ACC112 (cell line): ENCODE data around the gene FAT1.
"Not testable (repeated sequence)": the region's sequence is repeated elsewhere in the genome, so short reads cannot be mapped to it uniquely, and the experiment has no call there.

Experiments used
- H2AFZ ChIP-seq: fragments of 200-600 bp; sonication (generic); one replicate; pipeline ENCODE4 v1.6.0; 2017; ENCODE audit warnings: antibody characterized with exemption, low read length; ENCODE audit not compliant: unreplicated experiment
- H3K27ac ChIP-seq: fragments of 200-600 bp; sonication (generic); 2 replicates; pipeline ENCODE4 v1.5.1; 2014; ENCODE audit warnings: low read depth, mild to moderate bottlenecking, antibody characterized with exemption, low read length, moderate library complexity
- H3K27me3 ChIP-seq: fragments of 200-600 bp; sonication (generic); 2 replicates; pipeline ENCODE4 v1.6.1; 2014; ENCODE audit warnings: mild to moderate bottlenecking, antibody characterized with exemption, low read length, moderate library complexity, mixed read lengths; ENCODE audit not compliant: insufficient read depth
- H3K36me3 ChIP-seq: fragments of 200-600 bp; sonication (generic); 2 replicates; pipeline ENCODE4 v1.6.1; 2016; ENCODE audit warnings: mild to moderate bottlenecking, antibody characterized with exemption, low read length, moderate library complexity, mixed read lengths; ENCODE audit not compliant: insufficient read depth
- H3K4me1 ChIP-seq: fragments of 200-600 bp; sonication (generic); one replicate; pipeline ENCODE4 v1.6.1; 2016; ENCODE audit warnings: low read length, mixed read lengths; ENCODE audit not compliant: insufficient read depth, unreplicated experiment, control insufficient read depth
- H3K4me3 ChIP-seq: fragments of 200-600 bp; sonication (generic); 2 replicates; pipeline ENCODE4 v1.5.1; 2014; ENCODE audit warnings: mild to moderate bottlenecking, low read depth, low read length
- H3K79me2 ChIP-seq: fragments of 200-600 bp; sonication (generic); one replicate; pipeline ENCODE4 v1.6.0; 2016; ENCODE audit warnings: low read length; ENCODE audit not compliant: control insufficient read depth, unreplicated experiment, insufficient read depth

FAT1 gene

GRCh38 chr4:186684220-186684619 lies 39.4 kb downstream of the FAT1 start:
- peaks cover 25% of the 10 kb centered on the region for H3K4me1 ChIP-seq
- H2AFZ ChIP-seq: no peak overlapping the region
- no peaks in the 10 kb centered on the region for H3K27me3 ChIP-seq
- H3K4me3 ChIP-seq: no peak overlapping the region
- H3K27ac ChIP-seq: no peak overlapping the region
- H3K79me2 ChIP-seq: peaks cover 45% of the 10 kb centered on the region
- H3K36me3 ChIP-seq: no peaks in the 10 kb centered on the region

- H3K4me1 ChIP-seq: peaks cover 23% of the 10 kb centered on the region
- H3K79me2 ChIP-seq: peaks cover 27% of the 10 kb centered on the region
- H3K27ac ChIP-seq: no peak overlapping the region
- H2AFZ ChIP-seq: no peak overlapping the region
- no peaks in the 10 kb centered on the region for H3K36me3 ChIP-seq
- no peaks in the 10 kb centered on the region for H3K27me3 ChIP-seq
- H3K4me3 ChIP-seq: no peak overlapping the region
These were observed 43.0 kb downstream of the FAT1 start for GRCh38 chr4:186680641-186681040.

- Histone ChIP-seq H3K4me3 (no peak overlapping the region), H3K4me1 (peaks cover 13% of the 10 kb centered on the region), H3K27ac (0 out of 2 replicates have a peak overlapping the region, but pooled peaks have one; percentile 15), H2AFZ (no peak overlapping the region), H3K27me3 (no peaks in the 10 kb centered on the region), H3K79me2 (peaks cover 22% of the 10 kb centered on the region), H3K36me3 (no peaks in the 10 kb centered on the region)
These were observed 47.0 kb downstream of the FAT1 start for GRCh38 chr4:186676531-186677161.

- H3K27me3 ChIP-seq: no peaks in the 10 kb centered on the region
- H2AFZ ChIP-seq: no peak overlapping the region
- H3K4me1 ChIP-seq: no peaks in the 10 kb centered on the region
- peaks cover 16% of the 10 kb centered on the region for H3K79me2 ChIP-seq
- no peak overlapping the region for H3K4me3 ChIP-seq
- no peaks in the 10 kb centered on the region for H3K36me3 ChIP-seq
- H3K27ac ChIP-seq: no peak overlapping the region
These were observed 53.9 kb downstream of the FAT1 start for GRCh38 chr4:186669735-186670134.

GRCh38 chr4:186669159-186669731 lies 54.4 kb downstream of the FAT1 start:
- Histone ChIP-seq H2AFZ (no peak overlapping the region), H3K27ac (no peak overlapping the region), H3K4me1 (no peaks in the 10 kb centered on the region), H3K79me2 (peaks cover 15% of the 10 kb centered on the region), H3K27me3 (no peaks in the 10 kb centered on the region), H3K36me3 (no peaks in the 10 kb centered on the region), H3K4me3 (no peak overlapping the region)

GRCh38 chr4:186666750-186667149 lies 56.9 kb downstream of the FAT1 start:
- H3K79me2 ChIP-seq: peaks cover 6% of the 10 kb centered on the region
- no peaks in the 10 kb centered on the region for H3K27me3 ChIP-seq
- no peak overlapping the region for H3K27ac ChIP-seq
- no peaks in the 10 kb centered on the region for H3K4me1 ChIP-seq
- no peak overlapping the region for H2AFZ ChIP-seq
- no peaks in the 10 kb centered on the region for H3K36me3 ChIP-seq
- H3K4me3 ChIP-seq: no peak overlapping the region

GRCh38 chr4:186666252-186666651 lies 57.4 kb downstream of the FAT1 start:
- peaks cover 6% of the 10 kb centered on the region for H3K79me2 ChIP-seq

GRCh38 chr4:186660403-186660802 lies 63.3 kb downstream of the FAT1 start:
- Histone ChIP-seq H3K36me3 (no peaks in the 10 kb centered on the region), H3K79me2 (no peaks in the 10 kb centered on the region), H3K27ac (no peak overlapping the region), H2AFZ (no peak overlapping the region), H3K4me3 (no peak overlapping the region), H3K27me3 (no peaks in the 10 kb centered on the region), H3K4me1 (no peaks in the 10 kb centered on the region)

More at GRCh38 chr4:186666252-186666651, 57.4 kb downstream of the FAT1 start:
- Histone ChIP-seq H3K4me1 (no peaks in the 10 kb centered on the region), H3K36me3 (no peaks in the 10 kb centered on the region), H3K27ac (no peak overlapping the region), H3K4me3 (no peak overlapping the region), H2AFZ (no peak overlapping the region), H3K27me3 (no peaks in the 10 kb centered on the region)

GRCh38 chr4:186659935-186660334 lies 63.7 kb downstream of the FAT1 start:
- H3K36me3 ChIP-seq: no peaks in the 10 kb centered on the region
- no peaks in the 10 kb centered on the region for H3K27me3 ChIP-seq
- H3K79me2 ChIP-seq: no peaks in the 10 kb centered on the region

GRCh38 chr4:186659456-186659855 lies 64.2 kb downstream of the FAT1 start:
- not testable (repeated sequence) for H3K4me1 ChIP-seq, H3K79me2 ChIP-seq, H3K27ac ChIP-seq, H3K36me3 ChIP-seq, H3K4me3 ChIP-seq, H2AFZ ChIP-seq, H3K27me3 ChIP-seq

More at GRCh38 chr4:186659935-186660334, 63.7 kb downstream of the FAT1 start:
- H3K4me1 ChIP-seq: no peaks in the 10 kb centered on the region
- H2AFZ ChIP-seq: no peak overlapping the region
- no peak overlapping the region for H3K4me3 ChIP-seq
- H3K27ac ChIP-seq: no peak overlapping the region

GRCh38 chr4:186658657-186659056 lies 65.0 kb downstream of the FAT1 start:
- Histone ChIP-seq H3K36me3 (no peaks in the 10 kb centered on the region), H3K4me1 (no peaks in the 10 kb centered on the region), H3K4me3 (no peak overlapping the region), H3K27me3 (no peaks in the 10 kb centered on the region), H3K27ac (no peak overlapping the region), H2AFZ (no peak overlapping the region), H3K79me2 (no peaks in the 10 kb centered on the region)
